CD4-positive, alpha-beta T cell treated with Interleukin-17A for 1 hour (primary cell): ENCODE measurements around the gene GRB10.
A peak's percentile ranks its signal among the peaks of the same experiment; 100 is the strongest.

Experiments
- DNase-seq: peaks from one replicate; pipeline ENCODE4 v3.0.0-alpha.2; 2020

Gene GRB10

DNA sequence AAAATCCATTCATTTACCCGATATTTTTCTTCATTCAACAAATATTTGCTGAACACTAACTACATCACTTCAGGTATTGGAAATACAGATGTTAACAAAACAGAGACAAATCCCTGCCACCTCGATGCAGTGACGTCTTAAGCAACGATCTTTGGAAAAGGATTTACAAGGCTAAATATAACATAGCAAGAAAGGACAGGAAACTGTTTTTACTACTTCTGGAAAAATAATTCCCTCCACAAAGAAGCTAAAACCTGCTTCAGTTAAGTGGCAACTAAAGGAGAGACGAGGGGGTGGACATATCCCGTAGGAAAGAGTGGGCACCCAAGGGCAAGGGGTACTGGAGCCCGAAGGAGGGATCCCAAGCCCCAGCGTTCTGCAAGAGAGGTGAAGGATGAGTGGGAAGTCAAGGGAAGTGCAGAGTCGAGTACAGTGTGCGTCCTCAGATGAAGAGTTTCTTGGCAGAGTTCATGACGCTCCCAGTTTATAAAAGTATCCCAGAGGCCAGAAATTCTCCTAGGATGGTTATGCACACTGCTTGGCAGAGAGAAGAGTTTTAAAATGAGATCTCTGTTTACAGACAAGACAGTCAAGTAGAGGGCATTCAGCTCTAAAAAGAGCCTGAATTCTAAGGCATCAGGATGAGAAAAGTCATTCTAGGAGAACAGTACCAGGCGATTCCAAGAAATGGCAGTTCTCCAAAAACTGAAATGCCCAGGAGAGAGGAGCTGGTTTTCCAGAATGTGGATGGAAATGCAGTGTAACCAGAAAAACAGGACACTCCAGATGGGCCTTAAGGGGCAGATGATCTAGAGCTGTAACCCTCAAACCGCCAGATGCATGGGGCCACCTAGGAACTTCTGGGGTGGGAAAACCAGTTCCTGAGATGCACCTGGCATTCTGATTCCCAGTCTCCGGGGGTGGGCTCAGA, 97.3 kb downstream of the GRB10 start:
- DNase-seq, result no peak

DNA sequence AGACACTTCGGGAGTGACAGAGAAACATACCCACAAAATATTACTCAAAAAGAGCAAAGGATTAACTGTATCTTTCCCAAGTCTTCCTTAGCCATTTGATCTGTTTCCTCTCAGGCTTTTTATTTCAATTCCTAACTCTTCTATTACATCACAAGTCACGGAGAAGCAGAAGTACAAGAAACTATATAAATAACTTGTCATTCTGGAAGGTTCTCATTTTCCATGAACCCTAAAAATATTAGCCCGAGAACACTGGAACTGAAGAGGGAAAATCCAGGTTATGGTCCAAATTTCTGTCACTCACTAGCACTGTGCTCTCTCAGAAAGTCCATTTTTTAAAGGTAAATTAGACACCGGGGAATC, 98.0 kb downstream of the GRB10 start:
- DNase-seq, result no peak

DNA sequence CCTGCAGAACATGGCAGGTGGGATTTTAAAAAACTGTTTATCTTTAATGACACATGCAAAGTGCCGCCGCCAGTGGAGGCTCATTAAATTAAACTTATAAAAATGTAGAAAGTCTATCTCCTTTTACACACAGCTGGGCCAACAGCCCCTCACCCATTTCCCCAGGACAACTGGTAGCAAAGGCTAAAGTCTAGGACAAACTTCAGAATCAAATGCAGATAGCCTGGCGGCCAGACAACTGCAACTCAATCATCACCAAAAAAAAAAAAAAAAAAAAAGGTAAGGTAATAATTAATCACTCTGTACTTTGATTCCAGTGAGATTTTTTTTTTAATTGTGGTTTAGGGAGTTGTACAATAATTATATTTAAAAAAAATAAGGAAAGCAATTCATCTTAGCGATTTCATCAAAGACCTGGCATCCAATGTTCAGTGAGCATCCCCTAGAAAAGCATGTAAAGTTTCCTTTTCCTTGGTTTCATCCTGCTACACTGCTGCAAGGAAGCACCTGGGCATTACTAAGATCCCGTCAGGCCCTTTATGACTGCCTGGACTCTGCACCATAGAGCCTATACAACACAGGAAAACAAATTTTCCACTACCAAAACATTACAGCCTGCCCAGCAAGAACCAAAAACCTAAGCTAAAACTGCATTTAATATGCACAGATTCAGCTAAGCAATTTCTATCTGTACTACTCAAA, 98.5 kb downstream of the GRB10 start:
- no peak for DNase-seq

DNA sequence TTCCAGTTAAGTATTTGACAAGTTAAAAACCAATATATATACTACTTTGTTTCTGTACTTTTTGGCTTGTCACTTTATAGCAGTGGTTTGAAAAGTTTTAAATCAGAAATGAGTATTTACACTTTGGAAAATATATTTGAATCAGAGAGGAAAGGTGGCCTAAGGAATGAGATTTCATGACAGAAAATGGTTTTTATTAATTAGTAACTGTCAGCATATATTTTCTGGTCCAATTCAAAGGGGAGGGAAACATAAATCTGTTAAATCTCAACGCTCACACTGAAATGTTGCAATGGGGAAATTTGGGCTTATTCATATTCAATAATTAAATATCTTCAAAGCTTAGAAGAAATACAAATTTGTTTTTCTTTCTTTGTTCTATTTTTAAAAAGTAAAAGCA, 100.1 kb downstream of the GRB10 start:
- DNase-seq, result no peak

DNA sequence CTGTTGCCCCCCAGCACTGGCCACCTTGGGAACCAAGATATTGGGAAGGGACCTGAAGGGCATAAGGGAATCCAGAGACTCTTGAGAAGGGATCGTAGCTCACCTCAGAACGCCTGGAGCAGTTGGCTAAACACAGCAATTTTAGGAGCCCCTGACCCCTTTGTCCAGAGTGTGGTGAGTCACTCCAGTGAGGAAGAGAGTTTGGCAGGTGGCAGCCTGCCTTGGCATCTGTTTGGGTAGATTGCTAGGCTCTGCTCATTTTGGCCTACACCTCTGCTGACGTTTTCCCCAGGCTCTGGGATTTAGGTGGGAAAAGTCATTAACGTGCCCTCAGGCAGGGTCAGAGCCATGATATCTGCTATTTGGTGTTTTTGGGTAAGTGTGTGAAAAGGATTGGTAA, 100.6 kb downstream of the GRB10 start:
- DNase-seq, result no peak

DNA sequence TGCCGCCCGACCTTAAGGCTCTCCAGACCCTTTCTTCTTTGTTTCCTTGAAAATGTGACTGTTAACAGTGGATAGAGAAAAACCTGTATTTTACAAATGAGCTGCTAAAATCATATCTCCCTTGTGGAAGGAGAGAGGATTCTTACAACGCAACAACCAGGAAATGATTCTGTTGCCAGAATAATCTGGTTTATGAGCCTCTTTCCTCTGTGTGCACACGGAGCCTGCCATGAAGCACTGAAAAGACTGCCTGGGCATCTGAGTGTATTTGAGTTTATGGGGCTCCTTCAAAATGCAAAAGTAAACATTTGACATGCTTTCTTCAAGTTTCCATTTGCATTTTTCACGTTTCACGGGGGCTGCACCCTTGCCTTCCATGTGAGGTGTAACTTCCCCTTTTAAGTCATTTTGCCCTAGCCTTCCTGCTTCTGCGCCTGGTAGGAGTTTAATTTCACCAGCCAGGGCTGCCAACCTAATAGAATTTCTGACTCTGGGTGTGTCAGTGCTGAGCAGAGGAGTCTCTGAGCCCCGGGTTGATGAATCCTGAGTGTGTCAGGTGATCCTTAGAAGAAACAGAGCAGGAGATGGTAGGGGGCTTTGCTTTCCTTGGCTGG, 101.2 kb downstream of the GRB10 start:
- no peak for DNase-seq

DNA sequence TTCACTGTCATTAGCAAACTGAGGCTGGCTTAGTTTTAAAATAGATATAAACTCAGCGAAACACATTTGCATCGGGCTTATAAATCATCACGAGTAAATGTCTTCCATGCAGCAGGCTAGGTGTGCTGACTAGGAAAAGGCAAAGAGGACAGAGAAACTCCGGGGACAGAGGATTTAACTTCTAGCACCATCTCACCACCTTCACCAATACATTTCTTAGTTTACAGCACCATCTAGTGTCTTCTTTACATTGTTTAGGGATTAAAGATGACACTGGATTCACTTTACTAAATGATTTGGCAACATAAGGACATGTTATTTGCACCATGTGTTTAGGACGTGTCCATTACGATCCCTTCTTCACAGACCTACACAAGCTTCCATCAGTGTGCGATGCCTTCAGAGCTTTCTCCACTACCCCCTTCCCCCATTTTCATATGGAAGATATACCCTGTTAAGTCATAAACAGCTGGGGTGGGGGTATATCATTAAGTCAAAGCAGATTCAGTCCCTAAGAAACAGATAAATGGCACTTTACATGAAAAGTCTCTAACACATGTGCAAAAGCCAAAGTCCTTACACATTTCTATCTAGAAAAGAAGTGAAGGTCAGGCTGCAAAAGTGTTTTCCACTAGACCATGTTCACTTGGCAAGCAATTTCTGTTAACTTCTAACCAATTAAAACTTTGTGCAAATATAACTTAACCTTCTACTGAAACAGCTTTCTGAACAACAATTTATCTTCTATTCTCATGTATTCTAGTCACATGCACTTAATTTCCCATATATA, 103.3 kb downstream of the GRB10 start:
- DNase-seq, result peak; percentile 72

DNA sequence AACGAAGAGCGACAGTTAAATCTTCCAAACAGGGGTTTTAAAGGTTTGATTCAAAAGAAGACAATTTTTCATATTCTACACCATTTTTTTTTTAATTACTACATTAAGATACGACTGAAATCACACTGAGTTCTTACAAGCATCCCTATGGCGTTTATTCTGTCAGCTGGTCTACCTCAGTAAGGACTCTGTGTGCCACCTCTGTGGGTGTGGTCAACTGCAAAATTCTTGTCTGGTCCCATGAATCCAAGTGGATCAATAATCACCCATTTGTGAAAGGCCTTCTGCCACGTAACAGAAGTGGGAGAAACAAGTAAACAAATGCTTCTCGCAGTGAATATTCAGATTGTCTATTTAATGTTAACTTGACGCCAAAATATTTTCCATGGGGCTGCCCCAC, 104.1 kb downstream of the GRB10 start:
- DNase-seq, result no peak

DNA sequence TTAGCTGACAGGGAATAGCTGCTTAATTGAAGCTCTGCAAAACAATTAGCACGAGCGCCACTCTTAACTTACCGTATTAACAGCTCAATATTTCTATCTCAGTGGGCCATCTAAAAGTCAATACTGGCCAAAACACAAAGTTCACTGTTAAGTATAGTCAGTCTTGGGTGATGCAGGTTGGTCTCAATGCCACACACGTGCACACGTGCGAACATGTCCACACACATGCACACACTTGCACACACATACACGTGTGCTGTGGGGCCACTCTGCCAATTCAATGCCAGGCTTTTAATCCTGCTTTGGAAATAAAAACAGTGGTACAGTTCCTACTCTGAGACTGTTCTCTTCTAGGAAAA, 105.1 kb downstream of the GRB10 start:
- DNase-seq, result no peak

DNA sequence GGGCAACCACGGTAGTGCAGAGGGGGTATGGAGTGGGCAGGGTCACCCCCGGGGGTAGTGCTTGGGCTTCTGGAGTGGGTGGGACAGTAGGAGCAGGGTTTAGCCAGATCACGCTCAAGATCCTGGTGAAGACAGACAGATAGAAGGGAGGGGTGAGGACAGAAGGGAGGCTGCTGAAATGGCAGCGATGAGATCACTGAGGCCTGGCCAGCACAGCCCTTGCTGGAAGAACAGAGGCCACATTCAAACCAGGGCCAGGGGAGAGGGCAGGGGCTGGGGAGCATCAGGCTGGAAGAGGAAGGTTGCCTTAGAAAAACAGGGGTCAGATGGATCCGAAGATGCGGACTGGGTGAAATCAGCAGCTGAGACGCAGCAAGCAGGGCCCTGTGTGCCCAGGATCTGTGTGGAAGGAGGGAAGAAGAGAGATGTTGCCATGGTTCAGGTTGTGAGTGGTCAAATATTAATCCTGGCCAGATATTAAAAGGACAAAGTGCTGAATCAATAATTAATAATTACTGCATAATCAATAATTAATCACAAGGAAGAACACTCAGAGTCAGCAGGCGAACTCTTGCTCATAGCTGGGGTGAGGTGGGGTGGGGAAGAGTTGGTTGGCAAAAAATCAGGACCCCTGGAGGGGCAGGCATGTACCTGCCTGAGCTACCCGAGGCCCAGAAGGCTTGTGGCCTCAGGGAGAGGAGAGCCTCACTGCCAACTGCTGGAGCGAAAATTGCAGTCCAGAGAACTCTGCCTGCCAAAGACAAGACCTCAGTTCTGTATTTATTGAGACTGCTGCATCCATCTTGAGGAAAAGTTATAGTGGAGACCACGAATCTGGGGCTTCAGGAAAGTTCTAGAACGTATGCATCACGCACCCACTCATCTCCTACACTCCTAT, 105.7 kb downstream of the GRB10 start:
- no peak for DNase-seq

DNA sequence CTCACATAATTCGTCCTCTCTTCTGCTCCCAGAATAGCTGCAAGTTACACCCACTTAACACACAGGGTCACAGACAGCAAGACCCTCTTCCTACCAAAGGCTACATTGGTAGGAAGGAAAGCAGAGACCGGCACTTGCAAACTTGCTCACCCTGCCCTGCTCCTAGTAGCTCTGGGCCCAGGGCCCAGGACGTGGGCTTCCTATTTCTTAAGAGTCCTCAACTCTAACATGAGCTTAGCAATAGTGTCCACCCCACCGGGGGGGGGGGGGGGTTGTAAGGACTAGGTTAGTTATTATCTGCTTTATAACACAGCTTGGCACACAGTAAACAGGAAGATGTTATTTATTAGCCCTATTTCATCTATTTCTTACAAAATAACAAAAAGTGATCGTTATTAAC, 106.6 kb downstream of the GRB10 start:
- no peak for DNase-seq

DNA sequence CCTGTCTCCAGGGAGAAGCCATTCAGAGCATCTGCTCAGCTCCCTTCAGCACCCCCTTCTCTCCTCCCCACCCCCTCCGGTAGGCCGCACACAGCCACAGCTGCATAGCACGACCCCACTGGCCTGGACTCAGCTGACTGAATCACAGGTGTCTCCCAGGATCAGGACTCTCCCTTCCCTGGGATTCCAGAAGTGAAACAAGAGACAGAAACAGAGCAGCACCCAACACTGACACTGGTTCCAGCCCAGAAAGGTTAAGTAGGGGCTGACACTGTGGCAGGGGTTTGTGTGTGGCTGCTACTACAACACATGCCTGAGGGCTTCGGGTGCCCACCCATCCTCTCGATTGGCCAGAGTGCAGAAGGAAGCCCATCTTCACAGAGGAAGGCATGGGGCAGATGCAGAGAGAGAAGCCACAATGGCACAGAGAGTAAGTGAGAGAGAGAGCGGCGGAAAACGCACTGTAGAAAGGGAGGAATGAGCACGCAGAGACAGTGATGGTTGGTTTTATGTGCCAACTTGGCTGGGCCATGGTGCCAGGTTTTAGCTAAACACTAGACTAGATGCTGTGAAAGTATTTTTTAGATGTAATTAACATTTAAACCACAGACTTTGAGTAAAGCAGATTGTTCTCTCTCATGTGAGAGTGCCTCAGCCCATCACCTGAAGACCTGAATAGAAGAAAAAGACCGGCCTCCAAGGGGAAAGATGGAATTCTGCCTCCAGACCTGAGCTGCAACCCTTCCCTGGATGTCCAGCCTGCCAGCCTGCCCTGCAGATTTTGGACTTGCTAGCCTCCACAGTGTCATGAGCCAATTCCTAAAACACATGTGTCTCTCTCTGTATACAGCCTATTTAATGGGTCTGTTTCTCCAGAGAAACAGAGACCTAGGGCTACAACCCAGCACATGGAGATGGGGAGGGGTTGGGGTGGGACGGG, 107.5 kb downstream of the GRB10 start:
- DNase-seq, result no peak

DNA sequence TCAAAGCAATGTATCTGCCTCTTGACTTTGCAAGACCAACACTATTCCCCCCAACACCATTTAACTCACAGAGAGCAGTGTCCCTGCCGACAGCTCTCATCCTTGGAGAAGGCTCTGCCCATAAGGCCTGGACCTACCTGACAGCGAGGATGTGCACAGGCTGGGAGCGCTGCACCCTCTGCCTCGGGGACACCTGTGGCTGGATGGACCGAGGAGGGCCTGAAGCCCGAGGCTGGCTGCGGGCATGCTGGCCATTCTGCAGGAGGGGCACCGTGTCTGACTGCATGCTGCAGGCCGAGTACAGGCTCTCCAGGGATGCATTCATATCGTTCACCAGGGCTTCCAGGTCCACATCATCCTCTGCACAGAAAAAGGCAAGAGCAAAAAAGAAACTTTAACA, 108.4 kb downstream of the GRB10 start:
- DNase-seq, result no peak

DNA sequence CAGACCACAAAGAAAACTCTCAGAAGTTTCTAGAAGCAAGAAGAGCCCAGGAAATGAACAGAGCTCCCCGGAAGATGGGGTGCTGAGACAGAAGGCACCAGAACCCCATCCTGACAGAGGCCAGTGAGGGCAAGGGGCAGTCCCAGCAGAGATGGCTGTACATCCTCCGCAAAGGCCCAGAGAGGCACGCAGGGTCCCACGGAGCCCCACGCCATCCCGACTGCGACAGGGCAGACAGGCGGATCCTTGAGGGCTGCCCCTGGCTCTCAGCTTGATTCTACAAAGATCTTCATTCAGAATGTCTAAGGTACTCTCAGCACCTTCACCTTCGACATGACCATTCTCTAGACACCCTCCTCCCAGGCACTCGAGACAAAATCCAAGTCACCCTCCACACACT, 109.6 kb downstream of the GRB10 start:
- DNase-seq, result no peak

DNA sequence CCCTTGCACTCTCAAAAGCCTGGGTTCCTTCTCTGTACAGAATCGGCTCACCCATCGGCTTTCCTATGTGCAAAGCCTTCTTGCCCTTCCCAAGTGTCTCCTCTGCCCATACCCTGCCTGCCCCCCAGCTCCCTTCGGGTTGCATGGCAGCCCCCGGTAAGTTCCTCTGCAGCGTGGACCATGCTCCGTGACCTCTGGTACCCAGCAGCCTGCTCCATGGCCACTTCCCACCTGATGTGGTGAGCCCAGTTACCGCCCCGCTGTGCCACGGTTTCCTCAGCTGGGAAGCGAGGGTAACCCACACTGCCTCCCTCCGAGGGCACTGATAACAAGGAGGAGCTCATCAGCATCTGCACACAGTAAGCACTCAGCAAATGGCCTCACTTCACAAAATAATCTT, 110.7 kb downstream of the GRB10 start:
- DNase-seq, result no peak

DNA sequence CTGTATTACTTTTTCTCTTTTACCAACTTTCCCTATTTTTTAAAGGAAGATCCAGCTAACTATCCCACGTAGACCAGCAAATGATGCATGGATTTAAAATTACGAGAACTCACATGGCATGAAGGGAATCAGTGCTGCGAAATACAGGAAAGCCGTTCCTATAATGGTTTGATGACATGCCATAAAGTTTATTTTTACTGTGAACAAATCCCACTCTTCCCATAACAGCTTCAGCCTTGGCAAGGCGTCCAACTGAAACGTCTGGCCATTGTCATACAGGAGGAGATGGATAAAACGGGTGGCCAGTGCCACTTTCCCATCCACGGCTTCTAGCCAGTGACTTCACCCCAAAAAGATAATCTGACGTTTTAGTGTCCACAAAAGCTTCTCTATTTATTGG, 111.3 kb downstream of the GRB10 start:
- no peak for DNase-seq

DNA sequence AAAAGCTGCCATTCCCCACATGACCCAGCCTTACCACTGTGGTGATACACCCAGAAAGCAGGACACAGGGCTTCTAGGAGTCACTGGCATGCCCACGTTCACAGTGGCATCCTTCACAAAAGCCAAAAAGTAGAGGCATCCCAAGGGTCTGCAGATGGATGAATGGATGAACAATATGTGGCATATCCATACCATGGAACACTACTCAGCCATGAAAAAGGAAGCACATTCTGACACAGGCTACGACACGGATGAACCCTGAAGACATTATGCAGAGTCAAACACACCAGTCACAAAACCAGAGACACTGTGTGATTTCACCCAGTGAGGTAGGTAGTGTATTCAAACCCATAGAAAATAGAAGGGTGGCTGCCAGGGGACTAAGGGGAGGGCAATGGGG, 112.8 kb downstream of the GRB10 start:
- no peak for DNase-seq

DNA sequence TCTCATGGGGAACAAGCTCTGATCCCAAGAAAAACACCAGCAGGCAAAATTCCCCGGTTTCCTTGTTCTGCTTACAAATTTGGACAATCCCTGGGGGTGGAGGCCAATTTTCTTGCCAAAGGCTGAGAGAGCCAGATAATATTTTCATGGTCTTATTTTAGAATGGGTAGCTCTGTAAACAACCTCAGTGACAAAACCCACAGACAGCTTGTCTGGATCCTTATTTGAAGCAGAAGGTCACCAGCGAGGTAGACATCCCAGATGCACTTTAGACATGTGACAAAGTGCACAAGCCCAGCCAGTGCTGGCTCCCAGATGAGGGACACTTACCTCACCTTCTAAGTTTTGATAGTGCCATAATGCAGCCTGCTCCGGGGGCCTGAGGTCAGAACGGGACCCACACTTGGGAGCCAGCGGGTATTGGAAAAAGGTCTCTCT, 114.9 kb downstream of the GRB10 start:
- no peak for DNase-seq

DNA sequence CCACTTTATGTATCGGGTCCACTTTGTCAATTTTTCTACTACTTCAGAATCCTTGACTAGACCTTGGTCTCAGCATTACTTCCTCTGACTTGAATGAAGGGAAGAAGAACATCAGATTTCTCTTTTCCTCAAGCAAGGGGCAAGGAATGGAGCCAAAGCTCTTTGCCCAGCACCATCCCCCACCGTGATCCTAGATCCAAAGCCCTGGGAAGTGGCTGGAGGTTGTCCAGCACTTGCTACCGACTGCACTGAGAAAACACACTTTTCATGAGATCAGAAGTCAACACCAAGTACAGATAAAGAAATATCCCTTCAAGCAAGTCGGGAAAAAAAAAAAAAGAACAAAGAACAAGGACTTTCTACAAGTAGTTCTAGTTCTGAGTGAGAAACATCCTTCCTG, 115.4 kb downstream of the GRB10 start:
- DNase-seq, result no peak

DNA sequence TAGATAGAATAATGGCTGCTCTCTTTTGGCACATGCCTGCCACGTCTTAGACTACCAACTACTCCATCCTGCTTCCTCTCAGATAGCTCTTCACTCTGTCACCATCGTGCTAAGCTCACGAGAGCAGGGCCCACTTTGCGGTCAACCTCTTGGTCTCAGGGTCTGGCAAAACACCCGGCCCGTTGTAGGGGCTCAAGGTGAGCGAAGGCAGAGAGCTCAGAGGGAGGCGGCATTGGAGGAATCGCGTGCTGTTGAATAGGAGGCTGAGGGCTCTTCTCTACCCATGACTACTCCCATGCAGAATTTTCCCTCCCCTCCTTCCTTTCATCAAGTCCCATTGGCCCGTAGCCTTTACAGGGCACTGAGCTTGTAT, 116.6 kb downstream of the GRB10 start:
- no peak for DNase-seq
